HG02870 (cell line): ENCODE measurements around the gene MAVS.

Experiments
- ATAC-seq: cut with Tn5 transposase; IDR thresholded peaks from one replicate; pipeline ENCODE4 v1.9.1; 2021; ENCODE audit warnings: mild to moderate bottlenecking, moderate library complexity; ENCODE audit not compliant: unreplicated experiment

The MAVS gene

GRCh38 chr20:3846740-3847428 lies at the start of gene MAVS:
Gene MAVS (plus strand): TSS chr20:3846834. CDS start chr20:3854625, 7,791 bp downstream.
- ATAC-seq = peak; percentile 89

- no peak for ATAC-seq
Measured at GRCh38 chr20:3797226-3797545, 49.4 kb upstream of the MAVS start.

GRCh38 chr20:3797592-3798372 lies 48.9 kb upstream of the MAVS start:
- ATAC-seq = no peak

GRCh38 chr20:3798373-3798768 lies 48.3 kb upstream of the MAVS start:
- ATAC-seq = no peak

- no peak for ATAC-seq
Measured at GRCh38 chr20:3798908-3799248, 47.8 kb upstream of the MAVS start.

- ATAC-seq = no peak
Measured at GRCh38 chr20:3800256-3800877, 46.3 kb upstream of the MAVS start.

- ATAC-seq = no peak
Measured at GRCh38 chr20:3800878-3801260, 45.8 kb upstream of the MAVS start.

- ATAC-seq = no peak
Measured at GRCh38 chr20:3801299-3801698, 45.3 kb upstream of the MAVS start.

GRCh38 chr20:3801846-3802245 lies 44.8 kb upstream of the MAVS start:
- ATAC-seq = no peak

- ATAC-seq = no peak
Measured at GRCh38 chr20:3802524-3803239, 44.0 kb upstream of the MAVS start.

- ATAC-seq = no peak
Measured at GRCh38 chr20:3803289-3803688, 43.3 kb upstream of the MAVS start.

GRCh38 chr20:3803854-3804253 lies 42.8 kb upstream of the MAVS start:
- no peak for ATAC-seq

- no peak for ATAC-seq
Measured at GRCh38 chr20:3804254-3804751, 42.3 kb upstream of the MAVS start.

- no peak for ATAC-seq
Measured at GRCh38 chr20:3804781-3805180, 41.9 kb upstream of the MAVS start.

- no peak for ATAC-seq
Measured at GRCh38 chr20:3808544-3808943, 38.1 kb upstream of the MAVS start.

GRCh38 chr20:3811467-3812258 lies 35.0 kb upstream of the MAVS start:
- ATAC-seq = no peak

GRCh38 chr20:3812259-3812681 lies 34.4 kb upstream of the MAVS start:
- no peak for ATAC-seq

- no peak for ATAC-seq
Measured at GRCh38 chr20:3812975-3813847, 33.4 kb upstream of the MAVS start.

GRCh38 chr20:3813848-3814581 lies 32.6 kb upstream of the MAVS start:
- ATAC-seq = no peak
